ENCODE measurements around the gene CRYAB.

The CRYAB gene

GRCh38 chr11:111913997-111914396, 2.4 kb upstream of the CRYAB start:
- in situ Hi-C loops (cut with HindIII; ENCODE audit: low sequenced_read_pairs), result no loop called here
- no peak overlapping the region for H3K4me3 ChIP-seq (ENCODE audit: low read depth, low read length)
- no peak for DNase-seq (ENCODE audit: low read depth)
- TF ChIP-seq CTCF (IDR thresholded peaks at IDR 0.05; ENCODE audit: low read depth, low read length, missing control alignments), result no peak

- no peak for TF ChIP-seq CTCF (IDR thresholded peaks at IDR 0.05; ENCODE audit: low read depth, low read length, missing control alignments)
- in situ Hi-C loops (cut with HindIII; ENCODE audit: low sequenced_read_pairs), result no loop called here
- H3K4me3 ChIP-seq (ENCODE audit: low read depth, low read length), result no peak overlapping the region
- no peak for DNase-seq (ENCODE audit: low read depth)
Measured at GRCh38 chr11:111913031-111913861, 1.7 kb upstream of the CRYAB start.

GRCh38 chr11:111912535-111912934, 965 bp upstream of the CRYAB start, which contains the start of gene HSPB2:
HSPB2 (plus strand) TSS chr11:111912734; CDS start chr11:111912830, 96 bp downstream.
- H3K4me3 ChIP-seq (ENCODE audit: low read depth, low read length), result no peak within 1 kb of the TSS
- no peak for DNase-seq (ENCODE audit: low read depth)
- in situ Hi-C loops (cut with HindIII; ENCODE audit: low sequenced_read_pairs), result no loop called here
- no peak for TF ChIP-seq CTCF (IDR thresholded peaks at IDR 0.05; ENCODE audit: low read depth, low read length, missing control alignments)

GRCh38 chr11:111910676-111911562, 651 bp downstream of the CRYAB start:
- no peak for DNase-seq (ENCODE audit: low read depth)
- in situ Hi-C loops (cut with HindIII; ENCODE audit: low sequenced_read_pairs), result no loop called here
- no peak for TF ChIP-seq CTCF (IDR thresholded peaks at IDR 0.05; ENCODE audit: low read depth, low read length, missing control alignments)
- no peak overlapping the region for H3K4me3 ChIP-seq (ENCODE audit: low read depth, low read length)

GRCh38 chr11:111909378-111909777, 2.2 kb downstream of the CRYAB start:
- no peak for TF ChIP-seq CTCF (IDR thresholded peaks at IDR 0.05; ENCODE audit: low read depth, low read length, missing control alignments)
- in situ Hi-C loops (cut with HindIII; ENCODE audit: low sequenced_read_pairs), result no loop called here
- H3K4me3 ChIP-seq (ENCODE audit: low read depth, low read length), result no peak overlapping the region
- DNase-seq (ENCODE audit: low read depth), result no peak

GRCh38 chr11:111908639-111909305, 2.8 kb downstream of the CRYAB start:
- no peak for TF ChIP-seq CTCF (IDR thresholded peaks at IDR 0.05; ENCODE audit: low read depth, low read length, missing control alignments)
- in situ Hi-C loops (cut with HindIII; ENCODE audit: low sequenced_read_pairs), result no loop called here
- no peak for DNase-seq (ENCODE audit: low read depth)
- H3K4me3 ChIP-seq (ENCODE audit: low read depth, low read length), result no peak overlapping the region
